ENCODE measurements around the gene POSTN.

The POSTN gene

DNA sequence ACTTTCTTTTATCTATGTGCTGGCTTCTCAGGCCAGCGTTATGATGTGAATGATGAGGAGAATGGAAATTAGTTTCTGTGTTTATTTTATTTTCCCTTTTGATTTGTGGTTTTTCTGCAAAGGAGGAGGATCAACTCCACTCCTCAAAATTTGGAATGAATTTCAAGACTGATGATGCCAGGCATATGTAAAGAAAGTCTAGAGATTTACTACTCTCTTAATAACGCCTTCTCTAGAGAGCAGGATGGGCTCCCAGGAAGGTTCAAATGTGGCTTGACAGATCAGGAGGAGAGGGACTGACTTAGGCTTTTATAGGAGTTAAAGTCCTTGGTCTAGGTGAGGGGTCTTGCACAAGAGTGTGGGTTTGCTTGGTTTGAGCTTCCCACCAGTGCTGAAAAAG lies 15.1 kb upstream of the POSTN start:
- no peak for DNase-seq (ENCODE audit: low spot score)
- TF ChIP-seq, protein P1, sequence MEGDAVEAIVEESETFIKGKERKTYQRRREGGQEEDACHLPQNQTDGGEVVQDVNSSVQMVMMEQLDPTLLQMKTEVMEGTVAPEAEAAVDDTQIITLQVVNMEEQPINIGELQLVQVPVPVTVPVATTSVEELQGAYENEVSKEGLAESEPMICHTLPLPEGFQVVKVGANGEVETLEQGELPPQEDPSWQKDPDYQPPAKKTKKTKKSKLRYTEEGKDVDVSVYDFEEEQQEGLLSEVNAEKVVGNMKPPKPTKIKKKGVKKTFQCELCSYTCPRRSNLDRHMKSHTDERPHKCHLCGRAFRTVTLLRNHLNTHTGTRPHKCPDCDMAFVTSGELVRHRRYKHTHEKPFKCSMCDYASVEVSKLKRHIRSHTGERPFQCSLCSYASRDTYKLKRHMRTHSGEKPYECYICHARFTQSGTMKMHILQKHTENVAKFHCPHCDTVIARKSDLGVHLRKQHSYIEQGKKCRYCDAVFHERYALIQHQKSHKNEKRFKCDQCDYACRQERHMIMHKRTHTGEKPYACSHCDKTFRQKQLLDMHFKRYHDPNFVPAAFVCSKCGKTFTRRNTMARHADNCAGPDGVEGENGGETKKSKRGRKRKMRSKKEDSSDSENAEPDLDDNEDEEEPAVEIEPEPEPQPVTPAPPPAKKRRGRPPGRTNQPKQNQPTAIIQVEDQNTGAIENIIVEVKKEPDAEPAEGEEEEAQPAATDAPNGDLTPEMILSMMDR (IDR thresholded peaks at IDR 0.05; ENCODE audit: extremely low read depth, missing control alignments), result no peak

DNA sequence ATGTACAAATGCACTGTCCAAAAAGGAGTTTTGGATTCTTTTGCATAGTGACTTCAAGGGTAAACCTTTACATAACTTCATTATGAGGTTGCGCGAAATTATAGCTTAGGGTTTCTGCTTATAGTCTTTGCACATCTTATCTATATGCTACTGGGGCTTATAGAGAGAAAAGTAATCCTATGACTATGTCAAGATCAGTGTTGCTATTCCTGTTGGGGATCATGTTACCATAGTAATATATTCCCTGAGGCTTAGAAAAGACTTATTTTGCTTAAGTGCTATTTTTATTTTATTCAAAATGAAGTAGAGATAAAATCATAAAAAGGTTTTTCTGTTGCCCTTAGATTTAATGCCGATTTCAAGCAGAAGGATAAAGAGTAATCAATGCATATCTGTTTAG lies 14.7 kb upstream of the POSTN start:
- DNase-seq (ENCODE audit: low spot score), result no peak
- TF ChIP-seq, protein P1 (IDR thresholded peaks at IDR 0.05; ENCODE audit: extremely low read depth, missing control alignments), result no peak

DNA sequence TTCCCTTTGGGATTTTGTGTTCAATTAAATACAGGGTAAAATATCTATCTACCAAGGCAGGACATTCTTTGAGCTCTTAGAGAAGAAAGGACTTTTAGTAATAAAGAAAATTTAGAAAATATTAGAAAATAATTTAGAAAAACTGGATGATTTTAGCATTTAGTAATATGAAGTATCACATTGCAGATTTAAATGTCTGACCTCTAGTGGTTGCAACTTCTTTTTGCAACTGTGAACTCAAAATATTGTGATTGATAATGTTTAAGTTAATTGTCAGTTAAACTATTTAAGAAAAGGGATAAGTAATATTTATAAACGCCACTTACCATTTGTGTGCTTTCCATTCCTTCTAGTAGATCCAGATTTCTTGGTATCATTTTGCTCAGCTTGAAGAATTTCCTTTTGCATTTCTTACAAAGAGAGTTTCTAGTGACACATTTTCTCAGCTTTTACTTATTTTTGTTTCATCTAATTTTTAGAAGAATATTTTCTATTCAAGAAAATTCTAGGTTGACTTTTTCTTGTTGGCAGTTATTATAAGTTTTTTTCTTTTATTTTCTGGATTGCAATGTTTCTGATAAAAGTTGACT lies 10.3 kb upstream of the POSTN start:
- TF ChIP-seq, protein P1 (IDR thresholded peaks at IDR 0.05; ENCODE audit: extremely low read depth, missing control alignments), result no peak
- no peak for DNase-seq (ENCODE audit: low spot score)

DNA sequence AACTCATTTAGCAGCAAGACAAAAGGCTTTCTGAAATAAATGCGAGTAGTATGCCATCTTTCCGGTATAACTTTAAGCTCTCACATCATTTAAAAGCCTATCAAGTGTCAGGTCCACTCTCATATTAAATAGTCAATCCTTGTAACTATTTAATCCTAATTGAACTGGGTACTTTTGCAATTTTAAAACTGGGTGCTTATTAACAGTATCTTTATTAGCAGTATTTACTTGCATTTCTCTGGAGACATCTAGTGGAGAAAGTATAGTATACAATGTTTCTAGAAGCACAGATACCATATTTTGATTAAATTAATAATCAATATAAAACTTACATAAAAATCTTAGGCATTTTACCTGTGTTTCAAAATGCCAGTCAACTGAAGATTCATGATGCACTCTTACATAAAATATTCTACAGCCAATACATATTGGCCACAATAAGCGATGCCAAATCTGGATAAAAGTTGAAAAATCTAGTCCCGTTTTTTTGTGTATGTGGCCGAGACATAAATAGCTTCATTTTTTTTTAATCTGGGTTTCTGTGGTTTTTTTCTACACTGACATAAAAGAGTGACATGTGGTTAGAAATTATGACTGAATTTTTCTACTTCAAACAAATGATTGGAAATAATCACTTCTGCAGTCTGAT lies 4.3 kb upstream of the POSTN start:
- no peak for DNase-seq (ENCODE audit: low spot score)
- TF ChIP-seq, protein P1 (IDR thresholded peaks at IDR 0.05; ENCODE audit: extremely low read depth, missing control alignments), result no peak

DNA sequence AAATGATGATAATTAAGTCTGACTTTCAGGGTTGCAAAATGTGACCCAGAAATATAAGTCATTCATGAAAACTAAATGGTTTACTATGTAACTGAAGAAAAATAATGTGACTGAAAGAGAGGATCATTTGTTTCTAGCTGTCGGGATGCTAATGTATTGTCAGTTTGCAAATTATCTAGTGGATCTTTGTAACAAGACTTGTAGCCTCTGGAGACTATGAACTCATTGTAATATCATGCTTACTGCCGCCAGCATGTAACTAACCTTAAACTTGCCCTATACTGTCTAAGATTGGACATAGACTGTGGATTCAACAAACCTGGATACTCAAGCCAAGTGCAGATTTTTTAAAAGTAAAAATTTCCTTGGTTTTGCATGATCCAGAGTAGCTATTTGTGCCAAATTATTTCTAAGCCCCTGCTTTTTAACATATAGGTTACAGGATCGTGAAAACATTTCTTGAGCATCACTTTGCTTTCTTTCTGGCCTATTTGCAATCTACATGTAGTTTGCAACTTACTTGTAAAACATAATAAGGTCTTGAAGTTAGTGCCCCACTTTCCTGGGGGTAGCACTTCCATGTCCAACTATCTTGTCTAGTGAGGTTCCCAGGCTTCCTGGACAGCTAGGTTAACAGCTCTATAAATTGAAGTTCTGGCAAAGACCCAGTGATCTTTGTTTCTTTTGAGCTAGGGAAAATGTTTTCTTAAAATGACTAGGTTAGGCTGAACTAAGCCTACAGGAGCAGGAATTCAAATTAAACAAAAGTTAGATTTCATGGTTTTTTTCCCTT lies 3.3 kb upstream of the POSTN start:
- TF ChIP-seq, protein P1 (IDR thresholded peaks at IDR 0.05; ENCODE audit: extremely low read depth, missing control alignments), result no peak
- no peak for DNase-seq (ENCODE audit: low spot score)

DNA sequence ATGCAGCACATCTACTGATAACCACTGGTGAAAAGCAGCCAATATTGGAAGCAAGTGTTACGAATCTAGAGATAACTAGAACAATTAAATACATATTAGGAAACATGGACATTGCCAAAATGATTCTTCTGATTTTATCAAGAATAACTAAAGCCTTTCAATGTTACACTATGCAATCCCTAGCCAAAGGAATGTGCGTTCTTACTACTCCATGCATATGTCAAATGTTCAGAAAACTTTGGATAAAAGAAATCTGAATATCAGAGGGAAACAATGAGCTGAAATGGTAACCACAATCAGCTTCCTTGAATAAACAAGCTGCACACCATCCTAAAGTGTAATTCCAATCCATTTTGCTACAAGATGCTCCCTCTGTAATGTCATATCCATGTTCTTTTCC lies 951 bp upstream of the POSTN start:
- TF ChIP-seq, protein P1 (IDR thresholded peaks at IDR 0.05; ENCODE audit: extremely low read depth, missing control alignments), result no peak
- no peak for DNase-seq (ENCODE audit: low spot score)

DNA sequence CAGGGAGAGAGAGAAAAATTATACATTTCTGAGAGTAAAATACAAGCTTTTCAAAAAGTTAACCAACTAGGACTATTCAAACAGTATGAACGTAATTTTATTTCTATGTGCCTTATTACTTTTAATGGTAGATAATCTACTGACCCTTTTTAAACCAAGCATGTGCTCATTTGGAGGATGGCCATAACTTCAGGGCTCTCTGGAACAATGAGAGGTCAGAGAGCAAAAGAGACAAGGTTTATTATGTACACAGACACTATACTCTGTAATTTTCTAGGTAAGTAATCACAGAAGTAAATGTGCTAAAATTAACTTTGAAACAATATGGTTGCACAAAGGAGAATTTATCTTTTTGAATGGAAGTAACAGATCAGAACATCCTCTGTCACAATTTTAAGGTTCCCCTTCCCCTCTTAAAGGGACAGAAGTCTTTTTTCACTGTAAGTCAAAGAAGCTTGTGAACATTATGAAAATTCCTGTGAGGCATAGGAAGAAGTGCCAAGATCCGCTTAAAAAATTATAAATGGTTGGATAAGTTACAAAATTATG lies 1.0 kb downstream of the POSTN start:
- DNase-seq (ENCODE audit: low spot score), result no peak
- TF ChIP-seq, protein P1 (IDR thresholded peaks at IDR 0.05; ENCODE audit: extremely low read depth, missing control alignments), result no peak
